DND-41 (cell line): ENCODE results near the gene PDIA4.

Source experiments
- CTCF ChIP-seq: IDR thresholded peaks from 2 replicates; pipeline ENCODE4 v1.5.1; 2012; ENCODE audit warnings: borderline replicate concordance, low read length, moderate library complexity, mild to moderate bottlenecking; ENCODE audit not compliant: poor library complexity, severe bottlenecking; ENCODE audit errors: extremely low read depth
- EZH2 ChIP-seq: IDR thresholded peaks from 3 replicates; pipeline ENCODE4 v1.6.1; 2012; ENCODE audit warnings: borderline replicate concordance, low read depth, mild to moderate bottlenecking, moderate library complexity, low read length, inconsistent platforms; ENCODE audit not compliant: severe bottlenecking

GRCh38 chr7:149053384-149053783, 25.1 kb upstream of the PDIA4 start:
- TF ChIP-seq CTCF (no peak), EZH2 (no peak)
